Prostate gland (tissue), 2 donors: ENCODE data around the gene SYNJ2. TPM values are rescaled to one million over a fixed set of nuclear protein-coding genes. Genes with fewer than 3 reads are reported as not detected.

Experiments
- DNase-seq: peaks from one replicate; pipeline ENCODE4 v3.0.0-alpha.2; 2019; ENCODE audit warnings: low spot score
- H3K27ac ChIP-seq, 2 donors: fragments of 200-600 bp; sonication (generic); 2 replicates each; pipeline ENCODE4 v1.5.1; 2017 to 2019
- H3K27me3 ChIP-seq: fragments of 200-600 bp; sonication (generic); replicated peaks from 2 replicates; pipeline ENCODE4 v1.5.1; 2019; ENCODE audit not compliant: insufficient read depth
- H3K36me3 ChIP-seq, 2 donors: fragments of 200-600 bp; sonication (generic); 1 replicate in 1 of 2; 2 replicates in 1 of 2; pipeline versions ENCODE4 v1.5.1 to v1.8.1; 2017 to 2019
- H3K4me1 ChIP-seq: fragments of 200-600 bp; sonication (generic); replicated peaks from 2 replicates; pipeline ENCODE4 v1.5.1; 2019
- H3K4me3 ChIP-seq, 2 donors: fragments of 200-600 bp; sonication (generic); 2 replicates each; pipeline ENCODE4 v1.5.1; 2017 to 2019
- H3K9me3 ChIP-seq: fragments of 200-600 bp; sonication (generic); 2 replicates; pipeline ENCODE4 v1.5.1; 2017
- CTCF ChIP-seq, 4 experiments: fragments of 200-600 bp in 2 of 4; fragments of 450-650 bp in 2 of 4; sonication (generic) in 2 of 4; IDR thresholded peaks; 1 replicate in 3 of 4; 2 replicates in 1 of 4; pipeline ENCODE4 v1.5.1; 2016 to 2019; ENCODE audit warnings: antibody characterized with exemption in 4 of 4, mild to moderate bottlenecking in 2 of 4, moderate library complexity in 2 of 4
- POLR2A ChIP-seq: fragments of 450-650 bp; IDR thresholded peaks from one replicate; pipeline ENCODE4 v1.6.1; 2016; ENCODE audit warnings: antibody characterized with exemption, mild to moderate bottlenecking
- POLR2AphosphoS5 ChIP-seq: sonication (generic); formaldehyde crosslinking; IDR thresholded peaks from one replicate; pipeline ENCODE4 v1.6.1; 2017; ENCODE audit warnings: antibody characterized with exemption
- WGBS: methylation state at CpG from one replicate; pipeline ENCODE4 v1.1.5; 2018; 5-methylcytosine and 5-hydroxymethylcytosine counted together
- intact Hi-C: fragments of 100-400 bp; cut with DNase I; formaldehyde crosslinking; loops from one replicate; pipeline ENCODE4 v1.14.2; 2022
- total RNA-seq, 2 donors: library from RNA; depleted of rRNA; stranded (reverse); fragments of >200 nt; gene quantifications; one replicate each; pipeline ENCODE4 v1.1.0, GENCODE V29; 2016

The SYNJ2 gene
- total RNA-seq, 2 donors from 2014 or later = 19.7 to 19.9 TPM

DNA sequence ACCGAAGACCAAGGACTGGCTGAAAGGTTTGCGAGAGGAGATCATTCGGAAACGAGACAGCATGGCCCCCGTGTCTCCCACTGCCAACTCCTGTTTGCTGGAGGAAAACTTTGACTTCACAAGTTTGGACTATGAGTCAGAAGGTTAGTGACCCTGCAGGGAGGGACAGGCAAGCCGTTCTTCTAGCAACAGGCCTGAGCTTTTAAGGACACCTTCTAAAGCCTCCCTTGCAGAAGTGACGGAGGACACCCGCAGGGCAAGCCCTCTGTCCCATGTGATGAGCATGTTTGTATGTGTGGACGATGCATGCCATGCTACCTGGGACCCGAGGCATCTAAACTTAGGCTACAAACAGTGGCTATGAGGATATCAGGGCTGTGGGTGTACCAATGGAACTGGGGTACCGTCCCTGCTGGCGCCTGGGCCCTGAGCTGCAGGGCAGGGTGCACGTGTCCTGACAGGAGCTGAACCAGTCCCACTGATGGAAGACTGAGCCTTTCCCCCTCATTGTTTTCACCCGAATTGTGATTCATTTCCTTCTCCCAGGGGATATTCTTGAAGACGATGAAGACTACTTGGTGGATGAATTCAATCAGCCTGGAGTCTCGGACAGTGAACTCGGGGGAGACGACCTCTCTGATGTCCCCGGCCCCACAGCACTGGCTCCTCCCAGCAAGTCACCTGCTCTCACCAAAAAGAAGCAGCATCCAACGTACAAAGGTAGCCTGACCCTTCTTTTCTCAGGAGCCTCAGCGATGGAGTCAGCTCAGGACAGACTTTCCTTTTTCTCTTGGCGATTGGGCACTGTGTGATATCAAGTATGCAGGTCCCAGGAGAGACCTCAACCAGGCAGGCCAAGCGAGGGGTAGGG lies 102.0 kb downstream of the SYNJ2 start:
- H3K4me1 ChIP-seq = no peaks in the 10 kb centered on the region
- H3K4me3 ChIP-seq = no peak overlapping the region
- intact Hi-C loops = no loop called here
- no peak for TF ChIP-seq POLR2AphosphoS5
- no peak for TF ChIP-seq CTCF (IDR thresholded peaks at IDR 0.05)
- no peak for TF ChIP-seq POLR2A
- no peak overlapping the region for H3K27ac ChIP-seq
- DNase-seq = no peak
- 87% methylated on average over 22 of the region's 23 CpGs for WGBS
- peaks cover 0 to 4% of the 10 kb centered on the region in 2 donors for H3K36me3 ChIP-seq
- H3K9me3 ChIP-seq = no peaks in the 10 kb centered on the region
- H3K27me3 ChIP-seq = no peaks in the 10 kb centered on the region

DNA sequence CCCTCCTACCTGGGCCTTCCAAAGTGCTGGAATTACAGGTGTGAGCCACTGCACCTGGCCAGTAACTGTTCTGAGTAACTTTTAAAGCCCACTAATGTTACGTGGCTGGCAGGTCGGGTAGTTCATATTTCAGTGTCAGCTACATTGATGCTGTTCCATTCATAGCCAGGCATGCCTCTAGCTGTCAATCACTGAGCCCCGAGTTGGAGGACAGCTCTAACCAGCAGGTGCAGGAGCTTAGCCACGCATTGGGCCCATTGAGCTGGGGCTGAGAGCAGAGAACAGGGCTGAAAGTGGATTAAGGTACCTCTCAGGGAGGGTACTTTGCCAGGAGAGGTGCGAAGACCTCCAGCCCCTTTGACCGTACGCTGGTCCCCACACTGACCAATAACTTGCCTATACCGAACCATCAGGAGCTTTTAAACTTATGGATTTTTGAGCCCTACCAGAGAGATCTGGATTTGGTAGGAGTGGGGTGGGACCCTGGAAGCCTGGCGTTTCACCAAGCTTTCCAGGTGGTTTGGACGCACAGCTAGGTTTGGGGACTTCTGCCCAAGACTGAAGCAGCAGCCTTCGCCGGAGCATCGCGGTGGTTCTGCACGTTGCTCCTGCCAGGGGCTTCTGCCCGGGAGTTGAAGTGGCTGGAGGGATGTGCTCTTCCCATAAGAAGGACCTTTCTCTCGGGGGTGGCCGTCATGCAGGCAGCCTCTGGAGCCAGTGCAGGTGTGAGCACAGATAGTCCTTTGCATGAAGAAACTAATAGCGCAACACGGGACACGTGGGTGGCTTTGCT lies 103.8 kb downstream of the SYNJ2 start:
- Histone ChIP-seq H3K4me1 (no peaks in the 10 kb centered on the region), H3K27me3 (no peaks in the 10 kb centered on the region), H3K27ac (no peak overlapping the region), H3K9me3 (no peaks in the 10 kb centered on the region), H3K4me3 (no peak overlapping the region), H3K36me3 (peaks cover 0 to 4% of the 10 kb centered on the region in 2 donors)
- WGBS = 85% methylated on average over 21 of the region's 21 CpGs
- intact Hi-C loops = no loop called here
- TF ChIP-seq CTCF (IDR thresholded peaks at IDR 0.05) (no peak), POLR2AphosphoS5 (no peak), POLR2A (no peak)
- DNase-seq = no peak

DNA sequence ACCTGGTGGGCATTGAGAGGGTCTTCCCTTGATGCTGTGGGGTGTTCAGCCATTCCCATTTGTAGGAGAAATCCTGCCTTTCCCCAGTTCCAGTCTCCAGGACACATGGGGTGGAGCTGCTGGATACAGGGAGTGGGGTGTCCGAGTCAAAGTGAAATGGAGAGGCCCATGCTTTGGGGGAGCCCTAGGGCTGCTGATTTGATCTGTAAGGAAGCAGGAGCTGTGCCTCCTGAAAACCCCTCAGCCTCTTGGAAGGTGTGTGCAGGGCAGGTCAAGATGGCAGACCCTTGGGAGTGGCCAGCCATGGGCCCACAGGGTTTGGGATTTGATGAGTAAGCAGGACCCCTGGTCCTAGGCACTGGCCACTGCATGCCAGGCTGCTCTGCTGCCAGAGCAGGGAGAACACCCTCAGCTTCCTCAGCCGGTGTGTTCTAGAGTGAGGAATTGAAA lies 104.4 kb downstream of the SYNJ2 start:
- Histone ChIP-seq H3K27ac (no peak overlapping the region), H3K36me3 (peaks cover 0 to 4% of the 10 kb centered on the region in 2 donors), H3K27me3 (no peaks in the 10 kb centered on the region), H3K4me3 (no peak overlapping the region), H3K9me3 (no peaks in the 10 kb centered on the region), H3K4me1 (no peaks in the 10 kb centered on the region)
- intact Hi-C loops = no loop called here
- DNase-seq = no peak
- 82% methylated on average over 2 of the region's 2 CpGs for WGBS
- no peak for TF ChIP-seq CTCF (IDR thresholded peaks at IDR 0.05)
- TF ChIP-seq POLR2A = no peak
- TF ChIP-seq POLR2AphosphoS5 = no peak

DNA sequence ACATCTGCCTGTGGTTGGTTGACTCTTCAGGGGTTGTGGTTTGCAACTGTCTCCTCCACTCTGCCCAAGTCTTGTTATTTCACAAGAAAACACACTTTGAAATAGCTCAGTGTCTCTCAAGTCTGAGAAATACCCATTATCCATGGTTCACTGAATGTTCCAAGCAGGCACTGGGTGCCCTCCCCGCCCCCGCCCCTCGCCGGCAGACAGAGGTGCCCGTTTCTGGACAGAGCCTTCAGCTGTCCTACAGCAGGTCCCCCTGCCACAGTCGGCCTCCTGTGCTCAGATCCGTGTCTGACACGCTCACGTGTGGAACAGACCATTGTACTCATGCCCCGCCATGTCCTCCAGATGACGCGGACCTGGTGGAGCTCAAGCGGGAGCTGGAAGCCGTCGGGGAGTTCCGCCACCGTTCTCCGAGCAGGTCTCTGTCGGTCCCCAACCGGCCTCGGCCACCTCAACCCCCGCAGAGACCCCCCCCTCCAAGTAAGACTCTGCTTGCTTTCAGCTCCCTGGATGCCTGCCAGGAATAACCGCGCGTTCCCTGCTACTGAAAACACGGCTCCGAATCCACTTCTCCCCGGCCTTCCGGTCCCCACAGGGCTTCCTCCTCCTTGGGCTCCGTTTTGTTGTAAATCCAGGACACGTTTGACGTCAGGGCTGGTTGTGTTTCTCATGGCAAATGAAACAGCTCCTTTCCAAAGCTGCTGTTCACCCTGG lies 105.0 kb downstream of the SYNJ2 start:
- intact Hi-C loops = no loop called here

More for the DNA sequence above, 105.0 kb downstream of the SYNJ2 start:
- Histone ChIP-seq H3K27me3 (no peaks in the 10 kb centered on the region), H3K4me3 (no peak overlapping the region), H3K9me3 (no peaks in the 10 kb centered on the region), H3K36me3 (peaks cover 0 to 4% of the 10 kb centered on the region in 2 donors), H3K27ac (no peak overlapping the region), H3K4me1 (no peaks in the 10 kb centered on the region)
- WGBS = 81% methylated on average over 32 of the region's 32 CpGs
- DNase-seq = no peak
- TF ChIP-seq POLR2A (no peak), POLR2AphosphoS5 (no peak), CTCF (IDR thresholded peaks at IDR 0.05) (no peak)
